ENCODE measurements around the gene XKR8.

GRCh38 chr1:27938488-27938887, 21.3 kb upstream of the XKR8 start:
- TF ChIP-seq CTCF (conservative IDR thresholded peaks at IDR 0.05; ENCODE audit: low read length), result no peak
- no peak for TF ChIP-seq EZH2phosphoT487 (IDR thresholded peaks at IDR 0.05; ENCODE audit: borderline replicate concordance, low read depth, low read length)
